OCI-LY7 (cell line): ENCODE measurements around the gene DUSP9.

ENCODE experiments used
- EZH2phosphoT487 ChIP-seq: fragments of 200-600 bp; sonication (generic); IDR thresholded peaks from 2 replicates; pipeline ENCODE4 v1.6.1; 2018; ENCODE audit warnings: low read depth, borderline replicate concordance, mild to moderate bottlenecking, mixed run types, antibody characterized with exemption, low read length, moderate library complexity, mixed read lengths
- TF ChIP-seq, protein P1 (sequence below): fragments of 200-600 bp; sonication (generic); conservative IDR thresholded peaks from 2 replicates; pipeline ENCODE4 v1.5.1; 2014; ENCODE audit warnings: mild to moderate bottlenecking, antibody characterized with exemption, low read length, moderate library complexity, mixed read lengths

DNA sequence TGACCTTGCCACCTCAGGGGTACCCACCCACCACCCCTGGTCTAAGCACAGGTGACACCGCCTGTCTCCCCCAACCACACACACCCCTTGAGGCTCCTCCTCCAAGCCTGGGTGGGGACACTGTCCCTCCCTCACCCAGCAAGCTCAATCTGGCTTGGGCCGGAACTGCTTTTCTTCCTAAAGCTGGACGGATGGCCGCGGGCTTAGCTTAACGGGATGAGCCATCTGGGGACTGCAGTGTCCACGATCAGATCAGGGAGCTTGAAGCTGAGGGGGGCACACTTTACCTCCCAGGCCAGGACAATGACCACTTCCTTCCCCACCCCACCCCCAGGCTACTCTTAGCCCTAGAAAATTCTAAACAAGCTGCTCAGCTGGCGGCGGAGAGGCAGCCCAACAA, 39.7 kb downstream of the DUSP9 start:
- TF ChIP-seq, protein P1, sequence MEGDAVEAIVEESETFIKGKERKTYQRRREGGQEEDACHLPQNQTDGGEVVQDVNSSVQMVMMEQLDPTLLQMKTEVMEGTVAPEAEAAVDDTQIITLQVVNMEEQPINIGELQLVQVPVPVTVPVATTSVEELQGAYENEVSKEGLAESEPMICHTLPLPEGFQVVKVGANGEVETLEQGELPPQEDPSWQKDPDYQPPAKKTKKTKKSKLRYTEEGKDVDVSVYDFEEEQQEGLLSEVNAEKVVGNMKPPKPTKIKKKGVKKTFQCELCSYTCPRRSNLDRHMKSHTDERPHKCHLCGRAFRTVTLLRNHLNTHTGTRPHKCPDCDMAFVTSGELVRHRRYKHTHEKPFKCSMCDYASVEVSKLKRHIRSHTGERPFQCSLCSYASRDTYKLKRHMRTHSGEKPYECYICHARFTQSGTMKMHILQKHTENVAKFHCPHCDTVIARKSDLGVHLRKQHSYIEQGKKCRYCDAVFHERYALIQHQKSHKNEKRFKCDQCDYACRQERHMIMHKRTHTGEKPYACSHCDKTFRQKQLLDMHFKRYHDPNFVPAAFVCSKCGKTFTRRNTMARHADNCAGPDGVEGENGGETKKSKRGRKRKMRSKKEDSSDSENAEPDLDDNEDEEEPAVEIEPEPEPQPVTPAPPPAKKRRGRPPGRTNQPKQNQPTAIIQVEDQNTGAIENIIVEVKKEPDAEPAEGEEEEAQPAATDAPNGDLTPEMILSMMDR: no peak
- TF ChIP-seq EZH2phosphoT487: no peak
